ENCODE results near the gene IGSF9B. TPM values are rescaled to one million over a fixed set of nuclear protein-coding genes. Genes with fewer than 3 reads are reported as not detected.

IGSF9B gene
- total and polyA plus RNA-seq, 2 of the 13 experiments (the other 11 are each of a cell fraction or from before 2014, with no cell fraction given) = not detected

GRCh38 chr11:133895061-133895479, 61.7 kb downstream of the IGSF9B start:
- Histone ChIP-seq H3K9ac (ENCODE audit: insufficient read depth, low read depth, low read length) (no peak overlapping the region), H3K4me1 (ENCODE audit: insufficient read depth, low read length) (no peaks in the 10 kb centered on the region), H3K4me3 (replicated peaks in 1 of 3; ENCODE audit: insufficient read depth in 1 of 3, low read depth in 2 of 3, low read length in 3 of 3) (no peak overlapping the region), H3K36me3 (replicated peaks in 1 of 2; ENCODE audit: control insufficient read depth in 1 of 2, insufficient read depth in 2 of 2, low read length in 2 of 2) (no peaks in the 10 kb centered on the region), H3K9me3 (ENCODE audit: low read length) (no peaks in the 10 kb centered on the region), H2AFZ (ENCODE audit: low read length) (no peak overlapping the region), H3K4me2 (ENCODE audit: low read depth, low read length) (no peak overlapping the region), H3K79me2 (ENCODE audit: insufficient read depth, low read length) (no peaks in the 10 kb centered on the region), H3K27me3 (ENCODE audit: control insufficient read depth in 1 of 2, insufficient read depth in 2 of 2, low read length in 2 of 2) (peaks cover 4 to 14% of the 10 kb centered on the region in 2 experiments; a peak in 4 of 5 replicates), H3K27ac (ENCODE audit: extremely low read length, insufficient read depth, low read length) (no peak overlapping the region), H4K20me1 (ENCODE audit: insufficient read depth, low read length) (no peaks in the 10 kb centered on the region)
- no peak for FAIRE-seq
- ATAC-seq = no peak
- CTCF ChIA-PET (ENCODE audit: low intra/inter-chr PET ratio, low total read pairs) = no interaction called here
- BruUV-seq (replicated peaks) = no TSS peak
- 18% methylated on average over 10 of the region's 10 CpGs for WGBS (ENCODE audit: low lambda C conversion rate)
- intact Hi-C loops (cut with micrococcal nuclease; ENCODE audit: unreplicated experiment) (no loop called here), in situ Hi-C loops (cut with HindIII; ENCODE audit: extremely low pct_ligation_motif_present, low pct_unique_long_range_greater_than_20kb) (no loop called here)
- no peak for DNase-seq (ENCODE audit: low spot score)
- TF ChIP-seq TIGD3 (CRISPR knock-in tag; IDR thresholded peaks at IDR 0.05; ENCODE audit: borderline replicate concordance) = no peak
- POLR2A ChIA-PET = no interaction called here

GRCh38 chr11:133893381-133893780, 63.4 kb downstream of the IGSF9B start:
- ChIA-PET CTCF (ENCODE audit: low intra/inter-chr PET ratio, low total read pairs) (no interaction called here), POLR2A (no interaction called here)
- BruUV-seq (replicated peaks) = no TSS peak
- no peaks in the 10 kb centered on the region for H3K36me3 ChIP-seq (replicated peaks in 1 of 2; ENCODE audit: control insufficient read depth in 1 of 2, insufficient read depth in 2 of 2, low read length in 2 of 2)
- H3K27ac ChIP-seq (ENCODE audit: extremely low read length, insufficient read depth, low read length) = no peak overlapping the region
- H2AFZ ChIP-seq (ENCODE audit: low read length) = no peak overlapping the region
- H3K79me2 ChIP-seq (ENCODE audit: insufficient read depth, low read length) = no peaks in the 10 kb centered on the region
- WGBS (ENCODE audit: low lambda C conversion rate) = 46% methylated on average over 11 of the region's 14 CpGs
- no peak for ATAC-seq
- TF ChIP-seq GMEB1 (CRISPR knock-in tag; IDR thresholded peaks at IDR 0.05; ENCODE audit: borderline replicate concordance) = no peak
- TF ChIP-seq FOXP1 (IDR thresholded peaks at IDR 0.05) = no peak
- TF ChIP-seq FOXP1 (CRISPR knock-in tag; IDR thresholded peaks at IDR 0.05) = no peak
- H3K27me3 ChIP-seq (ENCODE audit: control insufficient read depth in 1 of 2, insufficient read depth in 2 of 2, low read length in 2 of 2) = peaks cover 5 to 18% of the 10 kb centered on the region in 2 experiments; a peak in 4 of 5 replicates
- no peak overlapping the region for H3K4me3 ChIP-seq (replicated peaks in 1 of 3; ENCODE audit: insufficient read depth in 1 of 3, low read depth in 2 of 3, low read length in 3 of 3)
- H3K9me3 ChIP-seq (ENCODE audit: low read length) = no peaks in the 10 kb centered on the region
- no peak for FAIRE-seq
- no peaks in the 10 kb centered on the region for H4K20me1 ChIP-seq (ENCODE audit: insufficient read depth, low read length)
- H3K9ac ChIP-seq (ENCODE audit: insufficient read depth, low read depth, low read length) = no peak overlapping the region
- H3K4me2 ChIP-seq (ENCODE audit: low read depth, low read length) = no peak overlapping the region
- in situ Hi-C loops (cut with HindIII; ENCODE audit: extremely low pct_ligation_motif_present, low pct_unique_long_range_greater_than_20kb) = no loop called here
- intact Hi-C loops (cut with micrococcal nuclease; ENCODE audit: unreplicated experiment) = no loop called here
- no peaks in the 10 kb centered on the region for H3K4me1 ChIP-seq (ENCODE audit: insufficient read depth, low read length)
- no peak for DNase-seq (ENCODE audit: low spot score)
